Right cardiac atrium (tissue), 5 donors: ENCODE data around the gene MED16. TPM values are rescaled to one million over a fixed set of nuclear protein-coding genes. Genes with fewer than 3 reads are reported as not detected.

Experiments used
- ATAC-seq, 2 donors: fragments of 200-7000 bp; cut with Tn5 transposase; one replicate each; pipeline versions ENCODE4 v1.8.0 to v1.9.1; 2020; ENCODE audit warnings: moderate library complexity in 2 of 2, mild to moderate bottlenecking in 1 of 2
- DNase-seq, 3 donors: peaks; one replicate each; pipeline ENCODE4 v3.0.0-alpha.2; 2020
- H3K27ac ChIP-seq: one replicate; pipeline ENCODE4 v1.5.1; 2013; ENCODE audit warnings: mild to moderate bottlenecking, low read length, control low read depth, moderate library complexity
- H3K27me3 ChIP-seq: one replicate; pipeline ENCODE4 v1.6.1; 2013; ENCODE audit not compliant: control insufficient read depth, insufficient read depth
- H3K4me1 ChIP-seq: one replicate; pipeline ENCODE4 v1.6.1; 2013; ENCODE audit warnings: low read length; ENCODE audit not compliant: control insufficient read depth, insufficient read depth
- H3K4me3 ChIP-seq: one replicate; pipeline ENCODE4 v1.5.1; 2013; ENCODE audit warnings: low read length, control low read depth
- H3K9me3 ChIP-seq: one replicate; pipeline ENCODE4 v1.6.1; 2013; ENCODE audit warnings: low read length; ENCODE audit not compliant: control insufficient read depth
- WGBS: extraction: QIAGEN DNeasy Blood & Tissue Kit; methylation state at CpG from one replicate; pipeline ENCODE4 v1.1.7; 2013; 5-methylcytosine and 5-hydroxymethylcytosine counted together
- intact Hi-C, 4 donors: fragments of 100-400 bp; cut with DNase I; formaldehyde crosslinking; loops; one replicate each; pipeline versions ENCODE4 v1.11.0 to v1.14.0; 2022 to 2023
- polyA plus RNA-seq: library from polyadenylated mRNA; stranded (reverse); fragments of 200-250 nt; gene quantifications from one replicate; pipeline ENCODE4 v1.2.3, GENCODE V29; 2013
- total RNA-seq, 4 donors: library from RNA; stranded (reverse); fragmentation: NEBNext Ultra II Directional; extraction: Animal tissue kit (Norgen Biotek cat#: 25700); gene quantifications; one replicate each; pipeline ENCODE4 v1.2.1, GENCODE V29; 2021
- donor health status: healthy with polysubstance abuse.
- donor health status: DM: no; HTN: yes; CAD: no.
- donor health status: DM: no; HTN: no; CAD: no.
- donor health status: DM: no; HTN: yes; CAD: no; lungs with severe emphysema.
- donor health status: DM: yes; HTN: yes; CAD: no.

Gene MED16
- total and polyA plus RNA-seq, 5 donors = 21.3 to 28.4 (median 25.0) TPM

- 61% methylated on average over 16 of the region's 16 CpGs for WGBS
- DNase-seq (peak in 2 of 3 donors; percentile 76 to 84), ATAC-seq (no peak)
- intact Hi-C loops = loop anchor here in 2 of 4 donors (10.0 kb wide), 1 partner anchor 47 kb away; the partner anchor contains the start of genes KISS1R (in 2 of the 2) and R3HDM4 (in 2 of the 2)
- Histone ChIP-seq H3K4me1 (no peaks in the 10 kb centered on the region), H3K9me3 (no peaks in the 10 kb centered on the region), H3K27ac (no peak overlapping the region), H3K4me3 (no peak overlapping the region), H3K27me3 (no peaks in the 10 kb centered on the region)
Measured at GRCh38 chr19:867301-867793, 25.6 kb downstream of the MED16 start.

DNA sequence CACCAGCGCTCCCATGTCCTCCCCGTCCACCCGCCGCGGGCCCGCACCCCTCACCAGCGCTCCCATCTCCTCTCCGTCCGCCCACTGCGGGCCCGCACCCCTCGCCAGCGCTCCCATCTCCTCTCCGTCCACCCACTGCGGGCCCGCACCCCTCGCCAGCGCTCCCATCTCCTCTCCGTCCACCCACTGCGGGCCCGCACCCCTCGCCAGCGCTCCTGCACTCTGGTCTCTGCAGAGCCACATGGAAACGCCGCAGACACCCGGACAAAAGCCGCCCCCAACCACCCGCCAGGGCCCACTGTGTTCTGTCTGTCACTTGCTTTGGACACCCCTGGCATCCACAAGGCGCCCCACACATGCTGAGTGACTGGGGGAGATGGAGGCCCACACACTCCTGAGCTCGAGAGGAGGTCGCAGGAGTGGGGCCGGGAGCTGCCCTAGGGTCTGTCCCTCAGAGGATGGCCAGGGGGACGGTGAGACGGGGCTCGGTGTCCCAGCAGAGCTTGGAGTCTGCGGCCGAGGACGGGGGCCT lies 26.2 kb downstream of the MED16 start:
- ATAC-seq = no peak
- no peak overlapping the region for H3K27ac ChIP-seq
- no peaks in the 10 kb centered on the region for H3K27me3 ChIP-seq
- H3K9me3 ChIP-seq = no peaks in the 10 kb centered on the region
- no peak overlapping the region for H3K4me3 ChIP-seq
- WGBS = 86% methylated on average over 38 of the region's 38 CpGs
- DNase-seq = peak in 1 of 3 donors; percentile 69
- intact Hi-C loops = loop anchor here in 2 of 4 donors (10.0 kb wide), 1 partner anchor 48 kb away; the partner anchor contains the start of genes KISS1R (in 2 of the 2) and R3HDM4 (in 2 of the 2)
- no peaks in the 10 kb centered on the region for H3K4me1 ChIP-seq

DNA sequence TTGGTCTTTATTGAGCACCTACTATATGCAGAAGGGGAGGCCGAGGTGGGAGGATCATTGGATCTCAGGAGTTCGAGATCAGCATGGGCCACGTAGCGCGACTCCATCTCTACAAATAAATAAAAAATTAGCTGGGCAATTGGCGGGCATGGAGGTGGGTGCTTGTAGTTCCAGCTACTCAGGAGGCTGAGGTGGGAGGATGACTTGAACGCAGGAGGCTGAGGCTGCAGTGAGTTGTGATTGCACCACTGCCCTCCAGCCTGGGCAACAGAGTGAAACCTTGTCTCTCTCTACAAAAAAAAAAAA lies 29.7 kb downstream of the MED16 start:
- WGBS = 72% methylated on average over 7 of the region's 7 CpGs
- intact Hi-C loops = loop anchor here in 2 of 4 donors (10.0 kb wide), 1 partner anchor 52 kb away; the partner anchor contains the start of genes KISS1R (in 2 of the 2) and R3HDM4 (in 2 of the 2)
- Histone ChIP-seq H3K4me3 (no peak overlapping the region), H3K27me3 (no peaks in the 10 kb centered on the region), H3K27ac (no peak overlapping the region), H3K9me3 (no peaks in the 10 kb centered on the region), H3K4me1 (no peaks in the 10 kb centered on the region)
- DNase-seq = peak in 1 of 3 donors; percentile 38
- no peak for ATAC-seq

GRCh38 chr19:862581-863314 lies 30.2 kb downstream of the MED16 start:
- no peak overlapping the region for H3K27ac ChIP-seq
- no peaks in the 10 kb centered on the region for H3K27me3 ChIP-seq
- H3K9me3 ChIP-seq = no peaks in the 10 kb centered on the region
- DNase-seq (peak; percentile 70 to 89 (median 87)), ATAC-seq (peak in 1 of 2 donors; percentile 31)
- H3K4me3 ChIP-seq = no peak overlapping the region
- 23% methylated on average over 48 of the region's 48 CpGs for WGBS
- H3K4me1 ChIP-seq = no peaks in the 10 kb centered on the region
- intact Hi-C loops = loop anchor here in 2 of 4 donors (10.0 kb wide), 1 partner anchor 52 kb away; the partner anchor contains the start of genes KISS1R (in 2 of the 2) and R3HDM4 (in 2 of the 2)

- Histone ChIP-seq H3K4me1 (no peaks in the 10 kb centered on the region), H3K27me3 (no peaks in the 10 kb centered on the region), H3K4me3 (no peak overlapping the region), H3K27ac (no peak overlapping the region), H3K9me3 (no peaks in the 10 kb centered on the region)
- 25% methylated on average over 60 of the region's 60 CpGs for WGBS
- ATAC-seq (peak in 1 of 2 donors; percentile 25), DNase-seq (peak; percentile 55 to 81 (median 78))
- intact Hi-C loops = loop anchor here in 2 of 4 donors (10.0 kb wide), 1 partner anchor 53 kb away; the partner anchor contains the start of genes KISS1R (in 2 of the 2) and R3HDM4 (in 2 of the 2)
Measured at GRCh38 chr19:861756-862580, 31.0 kb downstream of the MED16 start.

DNA sequence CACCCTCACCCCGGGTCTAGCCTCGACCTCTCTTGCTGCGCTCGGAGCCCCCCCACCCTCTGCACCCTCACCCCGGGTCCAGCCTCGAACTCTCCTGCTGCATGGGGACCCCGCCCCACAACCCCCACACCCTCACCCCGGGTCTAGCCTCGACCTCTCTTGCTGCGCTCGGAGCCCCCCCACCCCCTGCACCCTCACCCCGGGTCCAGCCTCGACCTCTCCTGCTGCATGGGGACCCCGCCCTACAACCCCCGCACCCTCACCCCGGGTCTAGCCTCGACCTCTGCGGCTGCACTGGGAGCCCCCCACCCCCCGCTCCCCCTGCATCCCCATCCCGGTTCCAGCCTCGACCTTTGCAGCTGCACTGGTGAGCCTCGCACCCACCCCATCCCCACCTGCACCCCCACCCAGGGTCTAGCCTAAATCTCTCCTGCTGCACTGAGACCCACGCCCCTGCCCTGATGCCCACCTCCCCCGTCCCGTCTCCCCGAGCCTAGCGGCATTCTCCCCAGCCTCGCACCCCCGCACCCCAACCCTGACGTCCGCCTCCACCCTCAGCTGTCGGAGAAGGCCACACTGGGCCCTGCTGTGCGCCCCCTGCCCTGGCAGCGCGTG lies 31.7 kb downstream of the MED16 start:
- WGBS = 68% methylated on average over 34 of the region's 35 CpGs
- H3K4me3 ChIP-seq = peak overlapping the region; percentile 54
- no peaks in the 10 kb centered on the region for H3K4me1 ChIP-seq
- intact Hi-C loops = loop anchor here in 2 of 4 donors (10.0 kb wide), 1 partner anchor 54 kb away; the partner anchor contains the start of genes KISS1R (in 2 of the 2) and R3HDM4 (in 2 of the 2)
- H3K27ac ChIP-seq = no peak overlapping the region
- ATAC-seq (no peak), DNase-seq (peak in 1 of 3 donors; percentile 58)
- no peaks in the 10 kb centered on the region for H3K9me3 ChIP-seq
- no peaks in the 10 kb centered on the region for H3K27me3 ChIP-seq

DNA sequence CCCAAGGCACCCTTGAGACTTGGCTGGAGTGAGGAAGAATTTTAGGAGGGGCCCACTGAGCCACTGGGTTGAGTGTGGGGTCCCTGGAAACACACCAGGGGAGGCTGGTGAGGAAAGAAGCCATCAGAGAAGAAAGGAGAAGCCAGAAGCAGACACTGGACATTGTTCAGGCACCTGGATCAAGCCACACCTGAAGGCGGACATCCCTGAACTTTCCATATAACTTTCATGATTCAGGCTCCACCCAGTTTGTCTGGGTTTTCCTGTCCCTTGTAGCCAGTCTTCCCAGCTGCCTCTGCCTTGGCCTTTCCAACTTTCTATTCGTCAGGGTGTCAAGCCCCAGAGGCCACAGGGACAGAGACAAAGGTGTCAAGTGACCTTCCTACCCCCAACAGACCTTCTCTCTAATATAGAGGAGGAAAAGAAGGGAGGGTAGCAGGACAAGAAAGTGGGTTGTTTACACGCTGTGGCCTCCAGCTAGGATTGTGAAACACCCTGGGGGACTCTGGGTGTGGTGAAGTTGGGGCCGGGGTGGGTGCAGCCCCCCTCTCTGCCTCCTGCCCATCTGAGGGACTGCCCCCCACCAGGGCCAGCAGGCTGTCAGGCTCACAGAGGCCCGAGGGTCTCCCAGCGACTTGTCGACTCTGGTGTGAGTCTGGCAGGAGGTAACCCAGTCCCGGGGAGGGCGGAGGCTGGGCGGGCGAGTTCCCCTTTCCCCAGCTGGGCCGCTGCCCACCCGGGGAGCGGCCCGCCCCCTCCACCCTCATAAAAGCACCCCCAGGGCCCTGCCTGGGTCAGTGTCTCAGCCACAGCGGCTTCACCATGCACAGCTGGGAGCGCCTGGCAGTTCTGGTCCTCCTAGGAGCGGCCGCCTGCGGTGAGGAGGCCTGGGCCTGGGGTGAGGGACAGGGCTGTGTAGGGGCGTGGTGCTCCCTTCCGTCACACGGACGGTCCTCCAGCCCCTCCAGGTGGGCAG lies 33.8 kb downstream of the MED16 start, which contains the start of gene CFD:
CFD (plus strand) TSS at position 797 of the 976 bp plus-strand sequence; CDS start at position 823, 26 bp downstream.
- Histone ChIP-seq H3K27ac (peak within 1 kb of the TSS; percentile 86), H3K27me3 (no peaks in the 10 kb centered on the region), H3K9me3 (no peaks in the 10 kb centered on the region), H3K4me1 (no peaks in the 10 kb centered on the region), H3K4me3 (peak within 1 kb of the TSS; percentile 54)
- WGBS = 38% methylated on average over 24 of the region's 24 CpGs
- ATAC-seq = peak; percentile 59 to 77
- intact Hi-C loops = loop anchor here in 3 of 4 donors (5.0 to 10.0 kb wide), 5 partner anchors 54 to 92 kb away; partner anchors contain the start of gene KISS1R (in 1 of the 3)
- peak; percentile 80 to 93 (median 90) for DNase-seq

- H3K27ac ChIP-seq = peak overlapping the region; percentile 62
- intact Hi-C loops = loop anchor here in 3 of 4 donors (5.0 to 10.0 kb wide), 5 partner anchors 53 to 91 kb away; partner anchors contain the start of gene KISS1R (in 1 of the 3)
- no peak overlapping the region for H3K4me3 ChIP-seq
Measured at GRCh38 chr19:858284-858683, 34.7 kb downstream of the MED16 start.

DNA sequence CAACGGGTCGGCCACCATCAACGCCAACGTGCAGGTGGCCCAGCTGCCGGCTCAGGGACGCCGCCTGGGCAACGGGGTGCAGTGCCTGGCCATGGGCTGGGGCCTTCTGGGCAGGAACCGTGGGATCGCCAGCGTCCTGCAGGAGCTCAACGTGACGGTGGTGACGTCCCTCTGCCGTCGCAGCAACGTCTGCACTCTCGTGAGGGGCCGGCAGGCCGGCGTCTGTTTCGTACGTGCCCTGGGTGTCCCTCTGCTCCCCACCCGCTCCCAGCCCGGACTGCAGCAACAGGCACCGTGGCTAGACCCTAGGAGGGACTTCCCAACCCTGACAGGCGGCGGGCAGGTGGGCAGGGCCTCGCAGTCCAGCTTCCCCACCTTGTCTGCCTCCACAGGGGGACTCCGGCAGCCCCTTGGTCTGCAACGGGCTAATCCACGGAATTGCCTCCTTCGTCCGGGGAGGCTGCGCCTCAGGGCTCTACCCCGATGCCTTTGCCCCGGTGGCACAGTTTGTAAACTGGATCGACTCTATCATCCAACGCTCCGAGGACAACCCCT lies 37.3 kb downstream of the MED16 start:
- no peak for ATAC-seq
- H3K4me3 ChIP-seq = no peak overlapping the region
- WGBS = 73% methylated on average over 40 of the region's 40 CpGs
- no peaks in the 10 kb centered on the region for H3K4me1 ChIP-seq
- H3K9me3 ChIP-seq = no peaks in the 10 kb centered on the region
- intact Hi-C loops = loop anchor here in 3 of 4 donors (5.0 to 10.0 kb wide), 5 partner anchors 51 to 88 kb away; partner anchors contain the start of gene KISS1R (in 1 of the 3)
- H3K27ac ChIP-seq = no peak overlapping the region
- no peaks in the 10 kb centered on the region for H3K27me3 ChIP-seq
- DNase-seq = peak; percentile 16 to 54 (median 46)

More at GRCh38 chr19:858284-858683, 34.7 kb downstream of the MED16 start:
- whole genome bisulfite sequencing = 79% methylated on average over 9 of the region's 9 CpGs
- no peaks in the 10 kb centered on the region for H3K27me3 ChIP-seq
- no peak for ATAC-seq
- no peaks in the 10 kb centered on the region for H3K4me1 ChIP-seq
- DNase-seq = peak in 1 of 3 donors; percentile 26
- H3K9me3 ChIP-seq = no peaks in the 10 kb centered on the region
